DMS53 treated with DMSO at 0.1 percent for 48 hours (cell line): Measurements from ENCODE around the gene ZBTB24.

ENCODE experiments used
- DNase-seq: peaks from one replicate; lab custom pipeline; 2025; ENCODE audit not compliant: unreplicated experiment; lab: John Stamatoyannopoulos, UW

The ZBTB24 gene

GRCh38 chr6:109498936-109499335, 15.9 kb upstream of the ZBTB24 start:
- no peak for DNase-seq

- DNase-seq: no peak
These were observed 15.0 kb upstream of the ZBTB24 start for GRCh38 chr6:109498052-109498451.

GRCh38 chr6:109496036-109496772, 13.2 kb upstream of the ZBTB24 start:
- DNase-seq: no peak

GRCh38 chr6:109493865-109494264, 10.8 kb upstream of the ZBTB24 start:
- DNase-seq: no peak

GRCh38 chr6:109491207-109491938, 8.4 kb upstream of the ZBTB24 start:
- DNase-seq: peak; percentile 16

- DNase-seq: no peak
These were observed 7.7 kb upstream of the ZBTB24 start for GRCh38 chr6:109490713-109491112.

GRCh38 chr6:109488001-109488400, 5.0 kb upstream of the ZBTB24 start:
- DNase-seq: no peak

- peak; percentile 73 for DNase-seq
These were observed 3.0 kb upstream of the ZBTB24 start for GRCh38 chr6:109486068-109486467.

GRCh38 chr6:109485266-109485935, 2.4 kb upstream of the ZBTB24 start:
- no peak for DNase-seq

GRCh38 chr6:109484122-109484521, 1.1 kb upstream of the ZBTB24 start:
- DNase-seq: no peak

GRCh38 chr6:109483735-109484057, 677 bp upstream of the ZBTB24 start:
- no peak for DNase-seq

GRCh38 chr6:109480993-109481480, 2.0 kb downstream of the ZBTB24 start:
- DNase-seq: no peak

GRCh38 chr6:109478841-109479624, 4.0 kb downstream of the ZBTB24 start:
- DNase-seq: no peak

- no peak for DNase-seq
These were observed 4.7 kb downstream of the ZBTB24 start for GRCh38 chr6:109478222-109478805.

- no peak for DNase-seq
These were observed 5.3 kb downstream of the ZBTB24 start for GRCh38 chr6:109477725-109478124.

- no peak for DNase-seq
These were observed 5.8 kb downstream of the ZBTB24 start for GRCh38 chr6:109477184-109477583.

- no peak for DNase-seq
These were observed 7.4 kb downstream of the ZBTB24 start for GRCh38 chr6:109475625-109476024.

GRCh38 chr6:109474995-109475394, 8.0 kb downstream of the ZBTB24 start:
- DNase-seq: no peak

- no peak for DNase-seq
These were observed 9.9 kb downstream of the ZBTB24 start for GRCh38 chr6:109473120-109473519.

- DNase-seq: no peak
These were observed 10.7 kb downstream of the ZBTB24 start for GRCh38 chr6:109472132-109472995.
